Smooth muscle cell (in vitro differentiated cells): ENCODE results near the gene TJP1. TPM values are rescaled to one million over a fixed set of nuclear protein-coding genes. Genes with fewer than 3 reads are reported as not detected.
"Not testable (repeated sequence)": the region's sequence is repeated elsewhere in the genome, so short reads cannot be mapped to it uniquely, and the experiment has no call there.

ENCODE experiments used
- DNase-seq: peaks from one replicate; lab custom pipeline; 2025; ENCODE audit not compliant: unreplicated experiment; lab: John Stamatoyannopoulos, UW
- H2AFZ ChIP-seq: fragments of 200-600 bp; sonication (generic); 2 replicates; pipeline ENCODE4 v1.6.0; 2016; ENCODE audit warnings: antibody characterized with exemption, low read depth, mild to moderate bottlenecking
- H3F3A ChIP-seq: fragments of 200-600 bp; sonication (generic); 2 replicates; pipeline ENCODE4 v1.6.0; 2017; ENCODE audit warnings: antibody characterized with exemption, low read depth
- H3K27ac ChIP-seq: fragments of 200-600 bp; sonication (generic); 2 replicates; pipeline ENCODE4 v1.5.1; 2016; ENCODE audit warnings: low read depth, mild to moderate bottlenecking
- H3K27me3 ChIP-seq: fragments of 200-600 bp; sonication (generic); 2 replicates; pipeline ENCODE4 v1.6.1; 2016; ENCODE audit warnings: low read depth, mild to moderate bottlenecking
- H3K36me3 ChIP-seq: fragments of 200-600 bp; sonication (generic); 2 replicates; pipeline ENCODE4 v1.5.1; 2016; ENCODE audit warnings: low read depth
- H3K4me1 ChIP-seq: fragments of 200-600 bp; sonication (generic); 2 replicates; pipeline ENCODE4 v1.5.1; 2016; ENCODE audit warnings: low read depth
- H3K4me2 ChIP-seq: fragments of 200-600 bp; sonication (generic); 2 replicates; pipeline ENCODE4 v1.6.0; 2016; ENCODE audit warnings: mild to moderate bottlenecking
- H3K4me3 ChIP-seq: fragments of 200-600 bp; sonication (generic); 2 replicates; pipeline ENCODE4 v1.5.1; 2016; ENCODE audit warnings: mild to moderate bottlenecking
- H3K79me2 ChIP-seq: fragments of 200-600 bp; sonication (generic); 2 replicates; pipeline ENCODE4 v1.6.0; 2016; ENCODE audit warnings: low read depth, mild to moderate bottlenecking
- H3K9ac ChIP-seq: fragments of 200-600 bp; sonication (generic); 2 replicates; pipeline ENCODE4 v1.6.0; 2016; ENCODE audit warnings: low read depth
- H3K9me3 ChIP-seq: fragments of 200-600 bp; sonication (generic); replicated peaks from 2 replicates; pipeline ENCODE4 v1.5.1; 2016; ENCODE audit warnings: low read depth
- H4K20me1 ChIP-seq: fragments of 200-600 bp; sonication (generic); 2 replicates; pipeline ENCODE4 v1.6.0; 2016; ENCODE audit warnings: low read depth
- CTCF ChIP-seq: fragments of 200-600 bp; sonication (generic); IDR thresholded peaks from 2 replicates; pipeline ENCODE4 v1.5.1; 2017; ENCODE audit warnings: borderline replicate concordance, mild to moderate bottlenecking, antibody characterized with exemption; ENCODE audit not compliant: insufficient read depth, poor library complexity, severe bottlenecking
- WGBS: methylation state at CpG from one replicate; pipeline ENCODE4 v1.1.7; 2016; ENCODE audit warnings: low lambda C conversion rate; 5-methylcytosine and 5-hydroxymethylcytosine counted together
- polyA plus RNA-seq: library from polyadenylated mRNA; unstranded; fragments of >200 nt; fragmentation: Nextera tagmentation; extraction: Ambion mirVana; gene quantifications from 2 replicates; pipeline ENCODE4 v1.2.1, GENCODE V29; 2016
- total RNA-seq: library from RNA; depleted of rRNA; stranded (reverse); fragments of >200 nt; gene quantifications from 2 replicates; pipeline ENCODE4 v1.2.3, GENCODE V29; 2014

TJP1 gene
- total and polyA plus RNA-seq, 2 experiments from 2014 or later: 28.4 to 73.1 TPM

- no peak for TF ChIP-seq CTCF
- H3K27ac ChIP-seq: no peak overlapping the region
- no peak overlapping the region for H3K4me3 ChIP-seq
- no peaks in the 10 kb centered on the region for H3K27me3 ChIP-seq
- no peaks in the 10 kb centered on the region for H3K36me3 ChIP-seq
- no peak overlapping the region for H3K4me2 ChIP-seq
- H3K4me1 ChIP-seq: no peaks in the 10 kb centered on the region
- no peaks in the 10 kb centered on the region for H3K9me3 ChIP-seq
- no peaks in the 10 kb centered on the region for H3K79me2 ChIP-seq
- no peaks in the 10 kb centered on the region for H3F3A ChIP-seq
- no peak for DNase-seq
- no peak overlapping the region for H3K9ac ChIP-seq
- WGBS: 97% methylated on average over 5 of the region's 5 CpGs
- H4K20me1 ChIP-seq: no peaks in the 10 kb centered on the region
- no peak overlapping the region for H2AFZ ChIP-seq
These were observed 149.8 kb downstream of the TJP1 start for GRCh38 chr15:29672446-29672845.

GRCh38 chr15:29672046-29672445 lies 150.2 kb downstream of the TJP1 start:
- H4K20me1 ChIP-seq, H3K4me1 ChIP-seq, H3K4me3 ChIP-seq, H3K36me3 ChIP-seq, H2AFZ ChIP-seq, H3K27me3 ChIP-seq, DNase-seq, H3K79me2 ChIP-seq, H3F3A ChIP-seq, H3K9me3 ChIP-seq, H3K9ac ChIP-seq, H3K4me2 ChIP-seq: not testable (repeated sequence)
- H3K27ac ChIP-seq: peak overlapping the region; percentile 59
- WGBS: 94% methylated on average over 7 of the region's 7 CpGs

GRCh38 chr15:29670998-29671981 lies 151.0 kb downstream of the TJP1 start:
- H3K9me3 ChIP-seq: no peaks in the 10 kb centered on the region
- DNase-seq: no peak
- no peaks in the 10 kb centered on the region for H3K79me2 ChIP-seq
- H3K27me3 ChIP-seq: no peaks in the 10 kb centered on the region
- 74% methylated on average over 13 of the region's 13 CpGs for WGBS
- H3K4me1 ChIP-seq: no peaks in the 10 kb centered on the region
- H3F3A ChIP-seq: no peaks in the 10 kb centered on the region
- H2AFZ ChIP-seq: no peak overlapping the region
- no peak for TF ChIP-seq CTCF
- H3K9ac ChIP-seq: peak overlapping the region; percentile 35
- no peak overlapping the region for H3K4me3 ChIP-seq
- H3K4me2 ChIP-seq: peak overlapping the region; percentile 19
- peak overlapping the region; percentile 59 for H3K27ac ChIP-seq
- H3K36me3 ChIP-seq: no peaks in the 10 kb centered on the region
- no peaks in the 10 kb centered on the region for H4K20me1 ChIP-seq

- Histone ChIP-seq H3K4me2 (peak overlapping the region; percentile 3), H3K79me2 (no peaks in the 10 kb centered on the region), H4K20me1 (no peaks in the 10 kb centered on the region), H3K27me3 (no peaks in the 10 kb centered on the region), H3K4me1 (no peaks in the 10 kb centered on the region), H3K9me3 (no peaks in the 10 kb centered on the region), H3K36me3 (no peaks in the 10 kb centered on the region), H3K27ac (peak overlapping the region; percentile 59), H3F3A (no peaks in the 10 kb centered on the region), H3K9ac (no peak overlapping the region), H2AFZ (no peak overlapping the region), H3K4me3 (no peak overlapping the region)
- TF ChIP-seq CTCF: no peak
- no peak for DNase-seq
- WGBS: 84% methylated on average over 8 of the region's 8 CpGs
These were observed 152.0 kb downstream of the TJP1 start for GRCh38 chr15:29670266-29670665.
